GDM1 (cell line): Measurements from ENCODE around the gene GMPR.

ENCODE experiments used
- DNase-seq: peaks from one replicate; lab custom pipeline; 2025; lab: John Stamatoyannopoulos, UW

The GMPR gene

DNA sequence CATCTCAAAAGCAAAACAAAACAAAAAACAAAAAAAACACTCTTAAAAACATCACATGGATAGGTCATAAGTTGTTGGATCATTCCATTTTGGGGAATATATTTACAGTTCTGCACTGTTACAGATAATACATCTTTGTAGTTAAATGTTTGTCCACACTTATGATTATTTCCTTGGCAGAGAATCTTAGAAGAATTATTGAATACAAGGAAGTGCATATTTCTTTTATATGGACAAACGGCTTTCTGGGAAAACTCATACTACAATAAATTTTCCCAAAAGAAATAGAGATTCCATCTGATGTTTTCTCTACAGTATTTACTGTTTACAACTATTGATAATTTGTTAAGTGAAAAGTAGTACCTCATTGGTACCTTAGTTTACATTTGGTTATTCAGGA, 33.8 kb downstream of the GMPR start:
- DNase-seq: no peak

DNA sequence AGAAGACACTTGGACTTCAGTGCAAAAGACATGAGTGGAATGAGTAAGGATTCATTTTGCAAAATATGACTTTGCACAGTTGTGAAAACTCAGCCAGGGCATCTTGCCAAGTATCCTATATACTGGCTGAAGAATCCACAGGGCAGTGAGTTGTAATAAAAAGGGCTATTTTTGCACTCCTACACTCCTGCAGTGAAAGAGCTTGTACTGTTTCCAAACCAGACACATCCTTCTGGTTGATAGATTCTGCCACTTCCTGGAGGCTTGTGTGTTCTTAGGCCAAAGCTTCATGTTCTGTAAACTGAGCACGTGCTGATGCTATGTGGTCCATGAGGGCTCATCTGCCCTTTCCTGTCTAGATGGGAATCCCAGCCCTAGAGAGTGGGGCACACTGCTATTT, 34.9 kb downstream of the GMPR start:
- DNase-seq: peak; percentile 14

DNA sequence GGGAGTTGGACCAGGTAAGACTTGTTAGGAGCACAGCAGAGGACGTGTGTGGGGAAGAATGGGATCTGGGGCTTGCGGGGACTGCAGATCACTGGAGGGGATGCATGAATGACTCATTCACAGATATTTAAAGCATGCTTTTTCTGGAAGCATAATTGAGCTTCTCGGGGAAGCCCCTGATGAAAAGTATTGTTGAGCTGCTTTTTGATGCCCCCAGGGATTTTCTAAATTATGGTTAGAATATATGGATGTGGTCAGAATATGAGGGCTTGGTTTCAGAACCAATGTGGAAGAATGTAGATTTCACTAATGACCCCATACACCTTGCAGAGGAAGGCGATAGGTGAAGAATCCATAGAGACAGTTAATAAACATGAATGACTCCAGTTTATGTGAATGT, 36.1 kb downstream of the GMPR start:
- DNase-seq: no peak

DNA sequence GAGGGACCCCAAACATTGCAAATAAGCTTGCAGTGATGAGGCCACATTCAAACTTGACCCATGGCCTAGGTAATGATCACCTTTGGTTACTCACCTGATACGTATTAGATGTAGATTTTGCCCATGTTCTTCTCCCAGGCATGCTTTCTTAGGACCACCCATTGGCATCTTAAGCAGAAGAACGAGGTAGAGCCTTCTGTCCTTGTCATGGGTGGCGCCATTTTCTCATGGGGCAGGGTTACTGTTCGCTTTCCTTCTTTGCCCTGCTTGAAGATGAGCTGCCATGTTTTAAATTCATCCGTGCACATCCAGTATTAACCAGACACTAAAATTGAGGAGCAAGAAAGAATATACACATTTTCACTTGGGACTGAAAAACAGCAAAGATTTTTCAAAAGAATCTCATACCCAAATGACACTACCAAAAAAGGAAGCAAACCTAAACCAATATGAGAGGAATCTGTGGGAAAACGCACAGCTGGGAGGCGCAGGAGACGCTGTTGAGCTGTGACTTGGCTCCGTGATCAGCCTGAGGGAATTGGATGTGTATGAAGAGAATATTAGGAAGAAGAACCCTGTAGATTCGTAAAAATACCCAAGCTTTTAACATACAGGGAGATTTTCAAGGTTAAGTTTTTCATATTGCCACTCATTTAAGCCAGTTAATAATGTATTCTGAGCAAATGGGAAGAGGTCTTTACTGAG, 36.6 kb downstream of the GMPR start:
- DNase-seq: no peak

DNA sequence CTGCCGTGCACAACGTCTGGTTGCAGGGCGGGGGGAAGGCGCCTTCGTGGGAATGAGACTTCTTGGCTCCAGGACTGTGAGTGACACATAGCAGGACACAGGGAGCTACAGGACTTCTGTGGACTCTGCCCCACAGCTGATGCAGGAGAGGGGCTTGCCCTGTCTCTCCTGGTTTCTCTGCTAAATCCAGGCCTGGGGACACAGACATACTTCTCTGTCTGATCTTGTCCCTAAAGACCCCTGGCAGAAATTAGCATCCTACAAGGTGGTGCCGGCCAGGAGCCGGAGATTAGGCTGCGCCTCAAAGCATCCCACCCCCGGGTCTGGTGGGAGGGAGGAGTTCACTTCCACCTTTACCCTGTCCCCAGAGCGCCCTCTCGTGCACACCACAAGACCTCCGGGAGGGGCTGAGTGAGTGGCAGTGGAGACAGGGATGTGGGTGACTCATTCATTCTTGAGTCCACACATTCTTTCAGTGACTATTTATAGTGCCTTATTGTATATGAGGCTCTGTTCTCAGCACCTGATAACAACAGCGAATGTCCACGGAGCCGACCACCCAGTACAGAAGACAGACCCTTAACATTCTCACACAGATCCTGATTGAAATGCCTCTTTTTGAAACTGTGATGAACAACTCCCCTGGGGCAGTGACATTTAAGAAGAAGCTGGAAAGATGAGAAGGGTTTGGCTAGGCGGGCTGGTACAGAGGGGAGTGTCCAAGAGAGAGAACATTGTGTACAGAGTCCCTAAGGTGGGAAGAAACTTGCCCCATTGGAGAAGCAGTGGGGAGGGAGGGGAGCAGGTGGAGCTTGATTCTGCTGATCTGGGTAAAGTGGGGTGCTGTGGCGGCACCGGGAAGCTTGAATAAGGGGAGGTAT, 39.0 kb downstream of the GMPR start:
- DNase-seq: peak; percentile 74

DNA sequence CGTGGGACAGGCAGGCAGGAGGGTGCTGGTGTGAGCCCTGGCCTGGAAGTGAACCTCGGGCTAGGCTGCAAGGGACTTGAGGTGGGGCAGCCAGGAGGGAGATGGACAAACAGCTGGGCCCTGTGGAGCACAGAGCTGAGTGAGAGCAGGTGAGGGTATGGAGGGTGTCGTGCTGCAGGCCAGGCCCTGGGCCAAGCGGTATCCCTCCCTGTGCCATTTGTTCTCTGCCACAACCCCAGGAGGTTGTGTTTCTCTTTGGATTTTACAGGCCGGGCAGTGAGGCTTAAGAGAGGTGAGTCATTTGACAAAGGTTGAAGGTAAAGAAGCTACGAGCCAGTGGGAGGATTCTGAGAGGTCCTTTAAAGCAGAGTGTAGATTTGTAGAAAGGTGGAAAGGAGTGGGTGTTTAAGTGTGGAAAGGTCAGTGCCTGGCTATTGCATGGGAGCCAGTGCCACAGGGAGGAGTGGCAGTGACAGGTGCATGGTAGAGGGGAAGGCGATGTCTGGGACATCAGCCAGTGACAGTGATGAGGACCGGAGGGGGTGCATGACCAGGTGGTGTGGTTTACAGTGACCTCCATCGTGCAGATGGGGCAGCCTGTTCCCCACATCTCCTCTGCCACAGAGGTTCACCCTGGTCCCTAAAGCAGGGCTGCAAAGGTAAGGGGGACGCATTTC, 39.8 kb downstream of the GMPR start:
- DNase-seq: no peak

DNA sequence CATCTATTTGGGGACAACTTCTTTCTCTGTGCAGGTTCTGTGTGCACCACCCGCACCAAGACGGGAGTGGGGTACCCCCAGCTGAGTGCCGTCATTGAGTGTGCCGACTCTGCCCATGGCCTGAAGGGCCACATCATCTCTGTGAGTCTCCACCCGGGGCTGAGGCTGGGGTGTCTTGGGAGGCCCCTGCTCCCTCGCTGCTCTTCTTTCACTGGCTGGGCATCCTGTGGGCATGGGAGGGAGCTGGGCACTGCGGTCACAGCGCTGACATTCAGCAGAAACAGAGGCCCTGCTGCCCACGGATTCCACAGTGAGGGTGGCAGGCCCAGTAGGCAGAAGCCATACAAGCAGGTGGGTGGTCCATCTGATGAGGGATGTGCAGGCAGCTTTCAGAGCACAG, 40.4 kb downstream of the GMPR start:
- DNase-seq: no peak

DNA sequence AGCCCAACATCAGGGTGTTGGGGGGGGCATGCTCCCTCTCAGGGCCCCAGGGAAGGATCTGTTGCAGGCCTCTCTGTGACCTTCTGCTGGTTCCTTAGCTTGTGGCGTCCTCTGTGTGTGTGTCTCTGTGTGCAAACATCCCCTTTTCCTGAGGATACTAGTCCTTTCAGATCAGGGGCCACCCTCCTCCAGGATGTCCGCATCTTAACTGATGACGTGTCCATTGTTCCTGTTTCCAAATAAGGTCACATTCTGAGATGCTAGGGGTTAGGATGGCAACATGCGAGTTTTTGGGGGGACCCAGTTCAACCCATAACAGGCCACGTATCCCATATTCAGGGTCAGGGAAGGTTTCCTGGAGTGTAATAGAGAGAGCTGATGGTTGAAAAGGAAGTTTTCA, 40.9 kb downstream of the GMPR start:
- no peak for DNase-seq

DNA sequence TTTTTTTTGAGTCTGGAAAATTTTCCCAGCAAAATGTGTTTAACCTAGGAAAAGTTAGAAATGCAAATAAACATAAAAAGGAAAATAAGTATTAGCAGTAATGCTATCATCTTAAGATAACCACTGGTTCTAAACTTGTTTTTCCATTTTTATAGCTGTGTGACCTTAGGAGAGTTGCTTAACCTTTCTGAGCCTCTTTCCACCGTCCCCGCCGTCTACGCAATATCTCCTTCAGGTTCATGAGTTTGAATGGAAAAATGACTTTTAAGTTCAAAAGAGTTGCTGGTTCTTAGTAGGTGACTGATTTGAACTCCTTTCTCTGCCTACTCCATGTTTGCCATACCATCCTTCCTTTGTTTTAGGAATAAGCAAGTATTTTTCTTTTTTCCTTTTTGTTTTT, 44.0 kb downstream of the GMPR start:
- no peak for DNase-seq

DNA sequence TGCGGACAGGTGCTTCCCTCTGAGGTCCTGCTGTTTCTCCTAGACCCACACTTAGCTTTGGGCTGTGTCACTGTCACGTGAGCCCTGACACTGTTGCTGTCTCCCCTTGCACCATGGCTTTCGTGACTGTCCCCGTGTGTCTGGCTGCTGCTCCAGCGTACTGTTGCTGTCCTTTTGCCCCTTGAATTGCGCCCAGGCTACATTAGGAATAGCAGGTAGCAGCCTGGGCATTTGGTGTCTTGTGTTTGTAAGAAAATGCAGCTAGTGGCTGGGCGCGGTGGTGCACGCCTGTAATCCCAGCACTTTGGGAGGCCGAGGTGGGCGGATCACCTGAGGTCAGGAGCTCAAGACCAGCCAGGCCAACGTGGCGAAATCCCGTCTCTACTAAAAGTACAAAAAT, 46.1 kb downstream of the GMPR start:
- DNase-seq: no peak

DNA sequence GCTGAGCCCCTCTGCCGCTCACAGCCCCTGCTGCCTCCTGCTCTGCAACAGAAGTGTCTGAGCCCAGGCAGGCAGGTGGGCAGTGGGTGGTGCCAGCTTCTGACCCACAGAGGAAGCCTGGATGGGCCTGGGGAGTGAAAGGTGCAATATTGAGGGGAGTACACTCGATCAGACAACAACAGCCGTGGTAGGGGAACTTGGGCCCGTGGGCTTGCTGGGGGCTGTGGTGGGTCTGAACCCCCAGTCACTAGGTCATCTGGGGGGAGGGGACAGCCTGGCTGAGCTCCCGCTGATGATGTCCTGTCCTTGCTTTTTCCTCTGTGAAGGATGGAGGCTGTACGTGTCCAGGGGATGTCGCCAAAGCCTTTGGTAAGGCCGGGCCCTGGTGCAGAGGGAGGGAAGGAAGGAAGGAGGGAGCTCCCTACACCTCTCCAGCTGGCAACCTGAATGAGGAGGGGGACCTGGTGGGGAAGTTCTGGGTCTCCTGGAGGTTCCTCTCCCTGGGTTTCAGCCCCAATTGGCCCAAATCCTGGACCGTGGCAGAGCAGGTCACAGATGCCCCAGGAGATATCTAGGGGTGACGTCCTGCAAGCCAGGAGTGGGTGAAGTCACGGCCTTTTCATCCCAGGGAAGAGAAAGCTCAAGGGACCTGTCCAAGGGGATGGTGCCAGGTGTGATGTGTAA, 47.2 kb downstream of the GMPR start:
- DNase-seq: no peak

DNA sequence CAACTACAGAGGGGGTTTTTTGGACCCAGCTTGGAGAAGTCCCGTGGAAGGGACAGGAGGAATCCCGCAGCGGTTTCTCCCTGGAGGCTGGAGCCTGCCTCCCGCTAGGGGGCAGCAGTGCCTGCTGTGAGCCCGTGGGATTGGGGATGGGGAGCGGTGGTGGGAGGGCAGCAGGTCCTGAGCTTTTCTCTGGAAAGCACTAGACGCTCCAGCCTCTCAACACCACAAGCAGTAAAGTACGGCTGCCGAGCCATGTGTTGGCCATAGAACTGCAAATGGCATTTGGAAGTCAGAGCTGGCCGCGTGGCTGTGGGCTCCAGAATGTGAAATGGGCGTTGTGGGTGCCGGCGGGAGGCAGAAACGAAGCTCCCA, 47.8 kb downstream of the GMPR start:
- DNase-seq: no peak

DNA sequence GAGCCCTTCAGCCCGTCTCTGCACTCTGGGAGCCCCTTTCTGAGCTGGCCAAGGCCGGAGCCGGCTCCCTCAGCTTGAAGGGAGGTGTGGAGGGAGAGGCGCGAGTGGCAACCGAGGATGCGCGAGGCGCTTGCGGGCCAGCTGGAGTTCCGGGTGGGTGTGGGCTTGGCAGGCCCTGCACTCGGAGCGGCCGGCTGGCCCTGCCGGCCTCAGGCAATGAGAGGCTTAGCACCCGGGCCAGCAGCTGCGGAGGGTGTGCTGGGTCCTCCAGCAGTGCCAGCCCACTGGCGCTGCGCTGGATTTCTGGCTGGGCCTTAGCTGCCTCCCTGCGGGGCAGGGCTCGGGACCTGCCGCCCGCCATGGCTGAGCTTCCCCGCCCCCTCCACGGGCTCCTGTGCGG, 49.8 kb downstream of the GMPR start:
- DNase-seq: no peak

DNA sequence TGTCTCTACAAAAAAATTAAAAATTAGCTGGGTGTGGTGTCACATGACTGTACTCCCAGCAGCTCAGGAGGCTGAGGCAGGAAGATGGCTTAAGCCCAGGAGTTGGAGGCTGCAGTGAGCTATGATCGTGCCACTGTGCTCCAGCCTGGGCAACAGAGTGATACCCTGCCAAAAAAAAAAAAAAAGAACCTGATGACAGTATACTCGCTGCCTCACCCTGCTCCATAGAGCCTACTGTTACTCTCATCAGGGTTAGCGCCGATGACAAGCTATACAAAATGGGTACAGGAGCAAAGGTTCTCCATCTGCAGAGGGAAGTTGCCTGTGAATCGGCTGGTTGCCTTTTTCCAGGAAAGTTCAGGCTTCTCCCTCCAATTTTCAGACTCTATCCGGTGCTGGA, 53.4 kb downstream of the GMPR start:
- DNase-seq: no peak

DNA sequence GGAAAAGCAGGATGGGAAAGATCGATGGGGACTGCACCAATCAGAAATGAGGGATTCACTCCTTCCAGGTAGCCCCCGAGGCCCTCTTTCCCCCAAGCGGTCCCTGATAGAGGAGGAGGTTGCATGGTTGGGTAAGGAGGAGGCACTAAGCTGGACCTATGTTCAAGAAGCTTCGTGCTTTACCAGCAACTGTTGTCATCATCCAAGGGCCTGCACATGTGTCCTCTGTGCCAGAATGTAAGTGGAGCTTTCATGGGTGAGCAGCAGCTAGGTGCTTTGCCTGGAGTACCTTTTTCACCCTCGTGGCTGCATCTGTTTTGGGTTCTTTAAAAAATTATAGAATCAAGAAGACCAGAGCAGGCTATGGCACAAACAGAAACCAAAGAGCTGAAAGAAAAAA, 54.0 kb downstream of the GMPR start:
- DNase-seq: no peak

DNA sequence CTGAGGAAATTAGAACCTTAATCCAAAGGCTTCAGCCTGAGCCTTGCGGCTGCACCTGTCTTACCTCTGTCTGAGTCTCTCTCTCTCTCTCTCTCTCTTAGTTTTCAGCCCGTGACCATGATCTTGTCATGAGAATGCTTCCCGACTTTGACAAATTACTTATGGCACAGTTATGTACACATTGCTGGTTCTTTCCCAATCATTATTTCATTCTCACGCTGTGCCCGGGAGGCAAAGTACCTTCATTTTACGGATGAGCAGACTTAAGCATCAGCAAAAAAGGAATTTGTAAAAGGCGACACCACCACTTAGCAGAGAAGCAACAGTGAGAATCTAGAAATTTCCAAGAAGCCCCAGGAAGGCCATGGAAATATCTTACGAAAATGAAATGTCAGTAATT, 54.6 kb downstream of the GMPR start:
- DNase-seq: no peak

DNA sequence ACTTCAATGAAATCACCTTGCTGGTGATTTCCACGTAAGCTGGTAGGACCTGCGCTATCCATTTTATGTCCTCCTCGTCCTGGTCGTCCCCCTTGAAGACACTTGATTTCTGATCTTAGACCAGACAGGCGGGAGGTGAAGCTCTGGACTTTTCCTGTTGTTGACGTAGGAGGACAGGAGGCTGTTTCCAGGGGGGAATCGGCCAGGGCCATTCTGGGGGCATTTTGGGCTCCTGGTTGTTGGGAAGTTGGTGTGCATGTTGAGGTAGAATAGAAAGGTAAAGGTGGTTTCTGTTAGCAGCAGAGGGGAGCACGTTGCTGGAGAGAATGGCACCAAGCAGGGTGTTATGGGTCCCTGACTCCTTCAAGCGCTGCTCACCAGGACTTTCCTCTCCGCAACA, 56.0 kb downstream of the GMPR start:
- DNase-seq: no peak

DNA sequence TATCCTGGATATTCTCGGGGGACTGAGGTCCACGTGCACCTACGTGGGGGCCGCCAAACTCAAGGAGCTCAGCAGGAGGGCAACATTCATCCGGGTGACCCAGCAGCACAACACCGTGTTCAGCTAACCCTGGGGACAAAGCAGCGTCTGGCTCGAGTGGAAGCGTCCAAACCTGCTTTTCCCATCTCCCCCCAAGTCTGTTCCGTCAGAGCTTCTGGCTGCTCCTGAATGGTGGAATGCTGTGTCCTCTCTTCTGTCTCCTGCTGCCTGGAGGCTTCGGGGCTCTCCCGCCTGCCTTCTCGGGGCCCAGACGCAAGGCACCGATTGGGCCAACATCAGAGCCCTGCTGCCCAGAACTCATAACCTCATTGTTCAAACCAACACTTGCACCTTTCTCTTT, 56.7 kb downstream of the GMPR start:
- no peak for DNase-seq

DNA sequence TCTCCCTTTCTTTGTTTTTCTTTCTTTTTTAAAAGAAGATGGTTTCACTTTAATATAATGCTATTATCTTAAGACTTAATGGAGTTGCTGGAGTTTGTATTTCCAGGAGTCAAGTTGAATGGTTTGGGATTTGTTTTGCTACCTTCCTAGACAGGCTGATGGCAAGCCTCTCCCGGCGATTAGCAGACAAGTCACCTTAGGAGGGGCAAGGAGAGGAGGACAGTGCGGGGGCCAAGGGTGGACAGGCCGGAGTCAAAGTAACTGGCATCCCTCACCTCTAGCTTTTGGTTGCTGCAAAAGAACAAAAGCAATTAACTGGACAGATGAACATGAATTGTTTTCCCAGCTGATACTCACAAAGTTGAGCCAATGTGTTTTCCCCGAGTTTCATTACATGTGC, 57.1 kb downstream of the GMPR start:
- no peak for DNase-seq

DNA sequence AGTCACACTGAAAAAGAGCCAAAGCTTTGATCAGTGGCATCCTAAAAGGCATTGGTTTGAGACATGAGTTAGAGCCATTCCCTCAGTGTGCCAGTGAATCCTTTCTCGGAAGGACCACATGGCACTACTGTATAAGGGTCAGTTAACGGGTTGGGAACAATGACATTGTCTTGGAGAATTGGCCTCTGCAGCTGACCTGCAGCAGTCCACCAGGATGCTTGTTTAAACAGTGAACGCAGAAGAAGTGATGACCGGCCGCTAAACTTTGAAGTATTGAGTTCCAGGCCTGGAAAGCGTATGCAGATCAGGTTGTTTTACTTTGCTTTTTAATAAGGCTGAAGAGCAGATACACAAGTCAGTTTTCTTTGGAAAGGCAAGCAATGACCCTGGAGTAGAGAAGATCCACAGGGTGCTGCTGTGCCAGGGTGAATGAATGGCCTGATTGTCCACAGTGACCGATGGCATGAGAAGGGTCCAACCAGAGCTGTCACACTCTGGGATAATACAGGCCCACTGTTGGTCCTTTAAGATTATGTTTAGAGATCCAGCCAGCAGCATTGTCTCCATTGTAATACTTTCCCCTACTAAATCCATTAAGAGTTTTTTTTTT, 57.8 kb downstream of the GMPR start:
- DNase-seq: no peak

DNA sequence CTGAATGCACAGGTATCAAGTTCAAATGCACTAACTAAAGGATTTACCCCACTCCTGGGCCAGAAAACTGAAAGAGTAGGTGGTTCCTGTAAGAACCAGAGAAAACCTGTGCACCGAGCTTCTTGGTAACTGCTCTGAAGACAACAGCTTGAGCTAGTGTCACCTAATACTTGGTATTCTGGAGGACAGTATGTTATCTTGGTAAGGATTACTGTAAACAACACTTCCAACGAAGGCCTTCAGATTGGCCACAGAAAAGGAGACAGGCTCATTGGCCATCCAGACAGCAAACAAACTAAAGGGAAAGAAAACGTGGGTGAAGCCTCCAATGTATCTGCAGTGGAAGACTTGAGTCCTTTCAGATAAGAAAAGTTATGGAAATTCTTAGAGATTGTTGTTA, 61.5 kb downstream of the GMPR start:
- DNase-seq: no peak

DNA sequence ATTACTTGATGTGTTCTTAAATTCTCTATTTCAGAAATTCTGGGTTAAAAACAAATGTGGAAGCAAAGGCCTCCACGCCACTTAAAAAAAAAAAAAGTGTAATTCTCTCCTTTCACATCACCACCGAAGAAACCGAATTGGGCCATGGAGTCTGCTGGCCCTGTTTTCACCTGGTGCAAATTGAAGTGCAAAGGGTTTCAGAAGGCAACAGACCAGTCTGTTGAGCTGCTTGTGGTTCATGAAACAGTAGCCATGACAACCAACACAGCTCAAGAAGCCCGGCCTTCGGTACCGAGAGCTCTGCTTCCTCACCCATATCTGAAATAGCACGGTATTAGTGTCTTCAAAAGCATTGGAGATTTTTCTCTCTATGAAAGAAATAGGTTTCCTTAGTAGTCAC, 63.1 kb downstream of the GMPR start:
- DNase-seq: no peak
